GM10847 (cell line): ENCODE measurements around the gene PNLDC1.
A peak's percentile ranks its signal among the peaks of the same experiment; 100 is the strongest.

Source experiments
- POLR2A ChIP-seq: IDR thresholded peaks from 2 replicates; pipeline ENCODE4 v1.6.1; 2011; ENCODE audit not compliant: insufficient read length; ENCODE audit errors: extremely low read depth

Gene PNLDC1

GRCh38 chr6:159762681-159763293 is 37.3 kb upstream of the PNLDC1 start:
- TF ChIP-seq POLR2A = no peak

GRCh38 chr6:159766906-159767305 is 33.2 kb upstream of the PNLDC1 start:
- TF ChIP-seq POLR2A = no peak

DNA sequence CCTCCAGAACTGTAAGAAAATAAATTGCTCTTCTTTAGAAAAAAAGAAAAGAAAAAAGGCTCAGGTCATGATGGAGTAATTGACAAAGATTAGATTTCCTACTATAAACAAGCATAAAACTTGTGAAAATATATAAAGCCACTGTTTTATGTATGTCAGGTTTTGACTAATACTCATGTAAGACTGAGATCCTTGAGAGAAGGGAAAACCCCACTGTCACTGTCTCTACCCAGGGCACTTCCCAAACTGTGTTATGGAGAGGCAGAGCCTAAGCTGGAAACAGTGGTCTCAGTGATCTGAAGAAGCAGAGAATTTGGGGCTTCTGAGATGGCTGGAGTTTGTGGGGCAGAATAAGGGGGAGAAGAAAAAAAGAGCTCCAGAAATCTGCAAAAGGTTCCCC is 30.6 kb upstream of the PNLDC1 start:
- TF ChIP-seq POLR2A = no peak

DNA sequence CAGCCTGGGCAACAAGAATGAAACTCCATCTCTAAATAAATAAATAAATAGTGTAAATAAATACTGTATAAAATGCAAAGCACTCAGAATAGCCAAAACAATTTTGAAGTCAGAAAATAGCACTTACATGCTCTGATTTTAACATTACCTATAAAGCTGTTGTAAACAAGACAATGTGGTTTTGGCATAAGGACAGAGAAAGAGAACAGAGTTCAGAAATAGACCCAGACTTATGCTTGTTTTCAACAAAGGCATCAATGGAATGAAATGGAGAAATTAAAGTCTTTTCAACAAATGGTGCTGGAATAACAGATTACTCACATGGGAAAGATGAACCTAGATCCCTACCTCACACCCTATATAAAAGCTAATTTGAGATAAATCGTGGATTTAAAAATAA is 27.9 kb upstream of the PNLDC1 start:
- TF ChIP-seq POLR2A = no peak

DNA sequence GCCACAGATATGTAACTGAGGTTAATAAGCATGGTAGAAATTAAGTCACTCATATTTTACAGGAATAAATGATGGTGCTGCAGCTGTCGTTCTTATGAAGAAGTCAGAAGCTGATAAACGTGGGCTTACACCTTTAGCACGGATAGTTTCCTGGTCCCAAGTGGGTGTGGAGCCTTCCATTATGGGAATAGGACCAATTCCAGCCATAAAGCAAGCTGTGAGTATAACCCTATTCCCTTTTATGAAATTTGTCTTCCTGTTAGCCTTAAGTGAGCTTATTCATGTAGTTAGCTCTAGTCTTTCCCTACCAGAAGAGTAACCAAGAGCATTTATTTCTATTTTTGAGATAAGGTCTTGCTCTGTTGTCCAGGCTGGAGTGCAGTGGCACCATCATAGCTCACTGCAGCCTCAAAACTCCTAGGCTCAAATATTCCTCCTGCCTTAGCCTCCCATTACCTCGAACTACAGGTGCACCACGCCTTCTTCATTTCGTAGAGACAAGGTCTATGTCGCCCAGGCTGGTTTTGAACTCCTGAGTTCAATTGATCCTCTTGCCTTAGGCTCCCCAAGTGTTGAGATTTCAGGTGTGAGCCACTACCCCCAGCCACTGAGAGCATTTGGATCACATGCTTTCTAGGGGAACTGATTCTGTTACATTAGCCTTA is 22.7 kb upstream of the PNLDC1 start:
- TF ChIP-seq POLR2A = no peak

GRCh38 chr6:159778131-159778530 is 21.9 kb upstream of the PNLDC1 start:
- TF ChIP-seq POLR2A = no peak

GRCh38 chr6:159778542-159779103 is 21.5 kb upstream of the PNLDC1 start:
- no peak for TF ChIP-seq POLR2A

DNA sequence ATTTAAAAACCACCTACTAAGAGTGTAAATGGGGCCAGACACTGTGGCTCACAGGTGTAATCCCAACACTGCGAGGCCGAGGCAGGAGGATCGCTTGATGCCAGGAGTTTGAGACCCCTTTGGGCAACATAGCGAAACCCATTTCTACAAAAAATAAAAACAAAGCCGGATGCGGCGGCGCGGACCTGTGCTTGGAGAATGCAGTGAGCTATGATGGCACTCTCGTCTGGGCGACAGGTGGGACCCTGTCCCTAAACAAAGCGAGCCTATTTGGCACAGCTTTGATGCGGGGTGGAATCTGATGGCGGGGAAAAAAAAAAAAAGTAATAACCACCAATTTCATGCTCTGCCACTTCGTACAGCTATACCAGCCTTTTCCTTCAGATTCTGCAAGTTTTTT is 11.8 kb upstream of the PNLDC1 start:
- no peak for TF ChIP-seq POLR2A

DNA sequence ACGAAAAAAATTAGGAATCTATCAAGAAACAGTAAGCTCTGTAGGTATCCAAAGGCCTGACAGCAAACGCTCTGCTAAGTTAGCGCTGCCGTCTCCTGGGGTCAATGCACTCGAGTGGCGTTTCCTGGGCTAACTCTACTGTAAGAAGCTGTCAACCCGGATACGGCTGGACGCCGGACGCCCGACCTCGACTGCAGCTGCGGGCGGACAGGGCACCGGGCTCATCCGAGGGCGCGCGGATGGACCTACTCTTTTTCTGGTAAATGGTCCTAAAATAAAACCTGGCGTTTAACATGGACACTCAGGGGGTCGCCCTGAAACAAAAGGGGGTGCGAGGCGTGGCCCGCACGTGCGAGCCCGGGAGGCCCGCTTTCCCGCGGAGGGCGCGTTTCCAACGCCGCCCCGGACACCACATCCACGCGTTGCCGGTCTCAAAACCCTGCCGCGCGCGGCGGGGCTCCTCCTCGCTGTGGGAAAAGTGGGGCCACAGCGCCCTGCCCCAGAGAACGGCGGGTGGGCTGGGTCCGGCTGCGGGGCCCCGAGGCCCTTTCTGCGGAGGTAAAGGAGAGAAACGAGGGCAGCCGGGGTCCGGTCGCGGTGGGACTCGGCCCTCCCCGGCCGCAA is 11.2 kb upstream of the PNLDC1 start:
- no peak for TF ChIP-seq POLR2A

DNA sequence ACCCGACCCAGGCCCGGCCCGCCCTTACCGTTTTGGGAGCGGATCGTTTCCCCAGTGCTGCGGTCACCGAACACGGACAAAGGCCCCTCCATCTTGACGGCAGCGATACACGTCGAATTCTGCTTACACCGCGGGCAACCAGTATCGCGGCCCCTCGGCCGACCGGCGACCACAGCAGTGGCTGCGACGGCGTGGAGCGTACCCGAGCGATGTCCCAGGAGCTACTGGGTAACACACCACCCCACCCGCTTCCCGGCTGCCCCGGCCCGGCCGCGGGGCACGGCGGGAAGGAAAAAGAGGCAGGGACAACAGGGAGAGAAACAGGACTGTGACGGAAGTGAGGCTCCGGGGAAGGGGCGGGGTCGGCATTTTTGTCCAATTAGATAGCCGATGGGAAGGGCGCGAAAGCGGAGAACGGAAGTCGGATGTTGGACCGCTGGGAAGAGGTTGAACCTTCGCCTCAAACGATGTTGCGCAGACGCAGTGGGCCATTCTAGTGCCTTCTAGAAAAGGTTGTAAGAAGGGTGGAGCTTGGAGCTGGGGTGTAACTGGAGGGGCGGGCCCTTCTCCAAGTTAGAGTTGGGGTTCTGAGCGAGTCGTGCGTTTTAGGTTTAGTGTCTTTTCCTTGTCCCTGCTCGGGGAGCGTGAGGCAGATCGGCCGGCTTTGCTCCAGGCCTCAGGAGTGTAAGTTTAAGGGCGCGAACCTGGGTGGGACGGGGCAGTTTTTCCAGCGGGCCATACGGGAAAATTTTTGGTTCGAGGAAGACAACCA is 10.5 kb upstream of the PNLDC1 start, which contains the start of gene TCP1:
TSS of gene TCP1 (minus strand) at position 226 of the 772 bp plus-strand sequence. CDS start at position 92, 134 bp downstream.
- TF ChIP-seq POLR2A = peak; percentile 93

DNA sequence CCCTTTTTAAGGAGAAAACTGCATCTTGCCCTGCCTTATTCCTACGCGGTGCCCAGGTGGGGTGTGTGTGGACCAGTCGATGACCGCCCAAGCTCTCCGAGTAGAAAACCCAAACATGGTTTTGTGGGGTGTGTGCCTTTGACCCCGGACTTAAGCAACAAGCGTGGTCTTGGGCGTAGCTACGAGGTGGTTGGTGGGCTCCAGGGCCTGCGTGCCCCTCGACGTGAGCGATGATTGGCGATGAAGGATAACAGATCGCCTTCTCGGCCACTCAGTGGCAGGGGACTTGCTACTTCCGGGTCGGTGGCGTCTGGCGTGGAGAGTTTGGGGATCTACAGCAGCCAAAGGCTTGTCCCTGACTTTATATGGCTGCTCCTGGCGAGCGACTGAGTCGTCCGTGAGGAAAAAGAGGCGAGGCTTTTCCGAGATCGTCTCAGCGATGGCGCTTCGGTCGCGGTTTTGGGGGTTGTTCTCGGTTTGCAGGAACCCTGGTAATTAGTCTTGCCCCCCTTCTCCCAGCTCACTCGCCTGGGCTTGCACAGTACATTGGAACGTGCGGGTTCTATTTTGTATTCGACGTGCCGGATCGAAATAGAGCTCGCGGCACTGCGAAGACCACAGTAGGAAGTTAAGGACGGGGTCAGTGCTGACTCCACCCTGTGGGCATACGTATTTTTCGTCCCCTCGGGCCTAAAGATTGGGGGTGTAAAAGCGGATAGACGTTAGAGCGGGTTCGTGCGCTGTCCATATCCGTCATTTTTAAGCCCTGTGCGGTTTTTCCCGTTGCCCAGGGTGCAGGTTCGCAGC is 9.7 kb upstream of the PNLDC1 start, which contains the start of gene MRPL18:
TSS of gene MRPL18 (plus strand) at position 319 of the 807 bp plus-strand sequence. CDS start at position 440, 121 bp downstream.
- peak; percentile 50 for TF ChIP-seq POLR2A

DNA sequence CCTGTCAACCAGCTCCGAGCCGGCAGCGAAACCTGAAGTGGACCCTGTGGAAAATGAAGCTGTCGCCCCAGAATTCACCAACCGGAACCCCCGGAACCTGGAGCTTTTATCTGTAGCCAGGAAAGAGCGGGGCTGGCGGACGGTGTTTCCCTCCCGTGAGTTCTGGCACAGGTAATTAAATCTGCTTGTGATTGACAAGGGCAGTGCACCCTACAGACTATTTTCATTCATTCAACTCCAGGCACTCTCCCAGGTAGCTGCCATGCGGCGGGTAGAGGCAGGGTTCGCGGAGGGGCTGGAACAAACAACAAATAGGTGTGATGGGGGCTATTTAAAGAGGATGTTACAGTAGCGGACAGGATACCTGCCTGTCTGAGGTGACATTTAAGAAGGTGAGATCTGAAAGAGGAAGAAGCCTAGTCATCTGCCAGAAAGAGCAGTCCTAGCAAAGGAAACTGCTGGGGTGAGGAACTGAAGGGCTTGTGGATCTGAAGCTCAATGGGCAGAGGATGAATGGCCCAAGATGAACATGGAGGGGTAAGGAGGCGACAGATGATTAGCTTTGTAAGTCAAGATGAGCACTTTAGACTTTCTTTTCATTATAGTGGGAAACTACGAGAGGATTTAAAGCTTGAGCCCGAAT is 9.0 kb upstream of the PNLDC1 start:
- no peak for TF ChIP-seq POLR2A

DNA sequence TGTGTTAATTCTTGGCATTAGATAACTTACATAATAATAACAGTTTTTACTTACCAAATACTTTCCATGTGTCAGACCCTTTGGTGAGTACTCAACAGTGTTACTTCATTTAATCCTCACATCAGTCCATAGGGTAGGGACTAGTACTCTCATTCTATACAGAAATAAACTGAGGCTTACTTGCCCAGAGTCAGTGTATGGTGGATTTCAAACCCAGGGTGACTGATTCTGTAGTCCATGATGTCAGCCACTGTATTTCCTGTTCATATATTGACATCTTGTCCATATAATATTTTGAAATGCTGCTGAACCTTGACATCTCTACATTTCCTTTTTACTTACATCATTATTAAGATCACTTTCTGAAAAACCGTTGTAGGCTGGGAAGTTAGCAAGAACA is 2.5 kb upstream of the PNLDC1 start:
- no peak for TF ChIP-seq POLR2A

- no peak for TF ChIP-seq POLR2A
Measured at GRCh38 chr6:159801935-159802334, 1.9 kb downstream of the PNLDC1 start.
